GM18517 (cell line): ENCODE results near the gene PPARG.

Source experiments
- ATAC-seq: cut with Tn5 transposase; IDR thresholded peaks from one replicate; pipeline ENCODE4 v1.9.1; 2021; ENCODE audit warnings: mild to moderate bottlenecking, moderate library complexity; ENCODE audit not compliant: unreplicated experiment

The PPARG gene

GRCh38 chr3:12339701-12340480 lies 51.0 kb downstream of the PPARG start:
- no peak for ATAC-seq

- ATAC-seq = no peak
Measured at GRCh38 chr3:12340506-12340905, 51.6 kb downstream of the PPARG start.

GRCh38 chr3:12342151-12342550 lies 53.3 kb downstream of the PPARG start:
- ATAC-seq = no peak

- no peak for ATAC-seq
Measured at GRCh38 chr3:12343047-12343501, 54.2 kb downstream of the PPARG start.

- no peak for ATAC-seq
Measured at GRCh38 chr3:12345141-12345561, 56.3 kb downstream of the PPARG start.

GRCh38 chr3:12345584-12346494 lies 57.0 kb downstream of the PPARG start:
- no peak for ATAC-seq

GRCh38 chr3:12347301-12347700 lies 58.4 kb downstream of the PPARG start:
- ATAC-seq = no peak

- no peak for ATAC-seq
Measured at GRCh38 chr3:12349895-12350811, 61.3 kb downstream of the PPARG start.

- no peak for ATAC-seq
Measured at GRCh38 chr3:12351145-12351544, 62.3 kb downstream of the PPARG start.

GRCh38 chr3:12352253-12352652 lies 63.4 kb downstream of the PPARG start:
- no peak for ATAC-seq

- no peak for ATAC-seq
Measured at GRCh38 chr3:12352755-12353154, 63.9 kb downstream of the PPARG start.

- ATAC-seq = no peak
Measured at GRCh38 chr3:12353796-12354525, 65.1 kb downstream of the PPARG start.

GRCh38 chr3:12356175-12356574 lies 67.3 kb downstream of the PPARG start:
- ATAC-seq = no peak

GRCh38 chr3:12356996-12357395 lies 68.1 kb downstream of the PPARG start:
- ATAC-seq = no peak

- no peak for ATAC-seq
Measured at GRCh38 chr3:12357456-12357855, 68.6 kb downstream of the PPARG start.

- ATAC-seq = no peak
Measured at GRCh38 chr3:12363397-12364195, 74.7 kb downstream of the PPARG start.

GRCh38 chr3:12367346-12367745 lies 78.5 kb downstream of the PPARG start:
- no peak for ATAC-seq

- ATAC-seq = no peak
Measured at GRCh38 chr3:12369029-12369428, 80.2 kb downstream of the PPARG start.

GRCh38 chr3:12369598-12369997 lies 80.7 kb downstream of the PPARG start:
- no peak for ATAC-seq
